WI38 (cell line): ENCODE results near the gene MTUS2.

Source experiments
- H3K4me3 ChIP-seq: 2 replicates; pipeline ENCODE4 v1.5.1; 2011; ENCODE audit warnings: low read depth, mild to moderate bottlenecking, control low read depth, low read length
- TF ChIP-seq, protein P1 (sequence below): IDR thresholded peaks from 2 replicates; pipeline ENCODE4 v1.5.1; 2012; ENCODE audit warnings: low read depth, mild to moderate bottlenecking, control low read depth, low read length

MTUS2 gene

GRCh38 chr13:29473166-29473565 is 653.0 kb downstream of the MTUS2 start:
- no peak overlapping the region for H3K4me3 ChIP-seq
- TF ChIP-seq, protein P1, sequence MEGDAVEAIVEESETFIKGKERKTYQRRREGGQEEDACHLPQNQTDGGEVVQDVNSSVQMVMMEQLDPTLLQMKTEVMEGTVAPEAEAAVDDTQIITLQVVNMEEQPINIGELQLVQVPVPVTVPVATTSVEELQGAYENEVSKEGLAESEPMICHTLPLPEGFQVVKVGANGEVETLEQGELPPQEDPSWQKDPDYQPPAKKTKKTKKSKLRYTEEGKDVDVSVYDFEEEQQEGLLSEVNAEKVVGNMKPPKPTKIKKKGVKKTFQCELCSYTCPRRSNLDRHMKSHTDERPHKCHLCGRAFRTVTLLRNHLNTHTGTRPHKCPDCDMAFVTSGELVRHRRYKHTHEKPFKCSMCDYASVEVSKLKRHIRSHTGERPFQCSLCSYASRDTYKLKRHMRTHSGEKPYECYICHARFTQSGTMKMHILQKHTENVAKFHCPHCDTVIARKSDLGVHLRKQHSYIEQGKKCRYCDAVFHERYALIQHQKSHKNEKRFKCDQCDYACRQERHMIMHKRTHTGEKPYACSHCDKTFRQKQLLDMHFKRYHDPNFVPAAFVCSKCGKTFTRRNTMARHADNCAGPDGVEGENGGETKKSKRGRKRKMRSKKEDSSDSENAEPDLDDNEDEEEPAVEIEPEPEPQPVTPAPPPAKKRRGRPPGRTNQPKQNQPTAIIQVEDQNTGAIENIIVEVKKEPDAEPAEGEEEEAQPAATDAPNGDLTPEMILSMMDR, result no peak

DNA sequence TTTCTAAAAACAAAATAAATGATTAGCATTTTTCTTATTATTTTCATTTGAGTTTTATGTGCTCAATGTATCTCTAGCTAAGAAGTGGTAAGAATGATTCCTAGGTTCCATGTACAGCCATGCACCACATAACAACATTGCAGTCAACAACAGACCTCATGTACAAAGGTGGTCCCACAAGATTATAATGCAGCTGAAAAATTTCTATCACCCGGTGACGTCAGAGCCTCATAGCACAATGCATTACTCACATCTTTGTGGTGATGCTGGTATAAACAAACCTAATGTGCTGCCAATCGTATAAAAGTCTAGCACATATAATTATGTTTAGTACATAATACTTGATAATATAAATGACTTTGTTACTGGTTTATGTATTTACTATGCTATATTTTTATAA is 654.9 kb downstream of the MTUS2 start:
- TF ChIP-seq, protein P1, result no peak
- H3K4me3 ChIP-seq, result no peak overlapping the region

DNA sequence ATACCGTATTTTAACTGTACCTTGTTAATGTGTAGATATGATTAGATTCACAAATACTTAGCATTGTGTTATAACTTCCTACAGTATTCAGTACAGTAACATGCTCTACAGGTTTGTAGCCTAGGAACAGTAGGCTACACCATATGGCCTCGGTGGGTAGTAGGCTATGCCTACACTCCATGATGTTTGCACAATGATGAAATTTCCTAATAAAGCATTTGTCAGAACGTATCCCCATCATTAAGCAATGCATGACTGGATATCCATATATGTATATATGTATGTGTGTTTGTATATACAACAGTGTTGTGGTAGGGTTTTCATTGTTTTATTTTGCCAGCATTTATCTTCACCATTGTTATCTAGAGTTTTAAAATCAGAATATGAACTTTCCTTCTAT is 655.9 kb downstream of the MTUS2 start:
- TF ChIP-seq, protein P1, result no peak
- H3K4me3 ChIP-seq, result no peak overlapping the region

GRCh38 chr13:29479716-29480492 is 659.8 kb downstream of the MTUS2 start:
- TF ChIP-seq, protein P1, result no peak
- no peak overlapping the region for H3K4me3 ChIP-seq

DNA sequence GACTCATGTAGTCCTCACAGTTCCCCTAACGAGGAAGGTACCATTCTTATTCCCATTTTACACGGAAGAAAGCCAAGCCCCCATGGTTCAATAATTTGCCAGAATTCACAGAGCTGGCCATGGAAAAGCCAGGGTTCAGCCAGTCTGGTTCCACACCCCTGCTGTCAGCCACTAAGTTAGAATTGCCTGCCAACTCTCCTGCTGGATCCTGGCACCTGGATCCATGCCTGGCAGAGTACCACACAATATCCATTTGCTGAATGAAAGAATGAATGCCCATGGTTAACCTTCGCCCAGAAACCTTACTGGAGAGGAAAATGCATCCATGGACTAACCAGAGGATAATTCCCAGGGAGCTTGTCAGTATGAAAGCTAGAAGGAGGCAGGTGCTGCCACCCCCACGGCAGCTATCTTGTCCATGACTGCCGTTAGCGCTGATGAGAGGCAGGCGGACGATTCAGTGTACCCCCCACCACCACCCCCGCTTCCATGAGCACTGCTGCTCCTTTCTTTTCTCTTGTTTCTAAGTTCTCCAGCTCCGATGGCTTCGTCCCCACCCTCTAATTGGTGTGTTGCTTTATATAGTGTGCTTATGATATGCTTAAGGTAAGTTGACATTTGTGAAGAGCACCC is 660.9 kb downstream of the MTUS2 start:
- no peak overlapping the region for H3K4me3 ChIP-seq
- TF ChIP-seq, protein P1, result no peak

DNA sequence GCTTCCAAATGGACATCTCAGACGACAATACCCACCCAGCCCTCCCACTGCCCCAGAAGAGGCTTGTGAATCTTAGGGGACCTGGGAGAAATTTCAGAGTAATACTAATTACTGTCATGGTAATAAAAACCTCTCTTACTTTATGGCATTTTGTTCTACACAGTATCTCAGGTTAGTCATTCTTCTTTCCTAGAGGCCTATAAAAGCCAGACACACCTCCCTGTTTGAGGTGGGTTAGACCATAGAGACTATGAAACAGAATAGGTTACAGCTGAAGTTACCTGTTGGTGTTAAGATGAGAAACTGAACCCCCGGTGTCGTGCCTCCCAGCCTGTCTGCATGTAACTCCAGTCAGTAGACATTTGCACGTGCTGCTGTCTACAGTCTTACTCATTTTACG is 661.5 kb downstream of the MTUS2 start:
- no peak overlapping the region for H3K4me3 ChIP-seq

GRCh38 chr13:29482504-29482903 is 662.4 kb downstream of the MTUS2 start:
- TF ChIP-seq, protein P1, result no peak
- no peak overlapping the region for H3K4me3 ChIP-seq

More for the DNA sequence above, 661.5 kb downstream of the MTUS2 start:
- TF ChIP-seq, protein P1, result no peak
